HG03442 (cell line): ENCODE data around the gene RBM12.
"Not testable (repeated sequence)": the region's sequence is repeated elsewhere in the genome, so short reads cannot be mapped to it uniquely, and the experiment has no call there.

Experiments
- ATAC-seq: cut with Tn5 transposase; IDR thresholded peaks from one replicate; pipeline ENCODE4 v1.9.1; 2021; ENCODE audit warnings: mild to moderate bottlenecking, moderate library complexity; ENCODE audit not compliant: unreplicated experiment

The RBM12 gene

GRCh38 chr20:35699127-35699956 is 34.6 kb upstream of the RBM12 start, which contains the start of the genes NFS1 and ROMO1:
Gene NFS1 (minus strand): TSS chr20:35699352. CDS start chr20:35699288, 64 bp downstream.
Gene ROMO1 (plus strand): TSS chr20:35699405. CDS start chr20:35699633, 228 bp downstream.
- ATAC-seq, result peak; percentile 73

- ATAC-seq, result no peak
Measured at GRCh38 chr20:35698298-35699126, 33.8 kb upstream of the RBM12 start.

- no peak for ATAC-seq
Measured at GRCh38 chr20:35697696-35698297, 33.1 kb upstream of the RBM12 start.

- ATAC-seq, result no peak
Measured at GRCh38 chr20:35695978-35696377, 31.3 kb upstream of the RBM12 start.

- ATAC-seq, result no peak
Measured at GRCh38 chr20:35695245-35695749, 30.6 kb upstream of the RBM12 start.

GRCh38 chr20:35690265-35690664 is 25.6 kb upstream of the RBM12 start:
- no peak for ATAC-seq

GRCh38 chr20:35686872-35687271 is 22.2 kb upstream of the RBM12 start:
- not testable (repeated sequence) for ATAC-seq

GRCh38 chr20:35685368-35685767 is 20.7 kb upstream of the RBM12 start:
- not testable (repeated sequence) for ATAC-seq

- no peak for ATAC-seq
Measured at GRCh38 chr20:35681960-35682359, 17.3 kb upstream of the RBM12 start.

GRCh38 chr20:35680452-35681183 is 15.9 kb upstream of the RBM12 start:
- no peak for ATAC-seq

- no peak for ATAC-seq
Measured at GRCh38 chr20:35674921-35675320, 10.2 kb upstream of the RBM12 start.

- no peak for ATAC-seq
Measured at GRCh38 chr20:35673884-35674283, 9.2 kb upstream of the RBM12 start.

- ATAC-seq, result no peak
Measured at GRCh38 chr20:35669681-35670080, 5.0 kb upstream of the RBM12 start.

GRCh38 chr20:35669221-35669620 is 4.5 kb upstream of the RBM12 start:
- ATAC-seq, result no peak

- no peak for ATAC-seq
Measured at GRCh38 chr20:35665949-35666288, 1.2 kb upstream of the RBM12 start.

GRCh38 chr20:35663516-35664465 is 909 bp downstream of the RBM12 start:
- ATAC-seq, result peak; percentile 17

GRCh38 chr20:35662551-35662950 is 2.1 kb downstream of the RBM12 start:
- ATAC-seq, result no peak

- no peak for ATAC-seq
Measured at GRCh38 chr20:35661908-35662307, 2.8 kb downstream of the RBM12 start.

- ATAC-seq, result no peak
Measured at GRCh38 chr20:35661053-35661452, 3.6 kb downstream of the RBM12 start.
